Peyer's patch (tissue), 4 donors: ENCODE results near the gene MYOZ3.

Source experiments
- POLR2A ChIP-seq, 2 donors: fragments of 450-650 bp; IDR thresholded peaks; one replicate each; pipeline ENCODE4 v1.5.1; 2017; ENCODE audit warnings: antibody characterized with exemption in 2 of 2, mild to moderate bottlenecking in 2 of 2, moderate library complexity in 2 of 2
- TF ChIP-seq, protein P1 (sequence below), 6 experiments: fragments of 450-650 bp in 4 of 6; fragments of 200-600 bp in 2 of 6; sonication (generic) in 1 of 6; IDR thresholded peaks; one replicate each; pipeline ENCODE4 v1.5.1; 2017 to 2019; ENCODE audit warnings: antibody characterized with exemption in 6 of 6, mild to moderate bottlenecking in 3 of 6, moderate library complexity in 1 of 6

DNA sequence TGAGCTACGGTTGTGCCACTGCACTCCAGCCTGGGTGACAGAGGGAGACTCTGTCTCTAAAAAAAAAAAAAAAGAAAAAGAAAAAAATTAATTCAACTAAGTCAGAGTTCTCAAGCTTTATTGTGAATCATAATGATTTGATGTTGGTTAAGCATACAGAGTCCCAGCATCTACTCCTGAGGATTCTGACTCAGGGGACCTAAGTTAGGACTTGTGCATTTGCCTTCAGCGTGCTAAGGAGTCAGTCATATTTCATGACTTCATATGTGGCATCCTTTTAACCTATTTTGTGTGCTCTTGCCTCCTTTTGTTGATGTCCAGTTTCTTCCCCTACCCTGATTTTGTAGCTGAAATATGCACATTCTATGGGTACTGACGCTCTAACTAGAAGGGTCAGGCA, 2.9 kb downstream of the MYOZ3 start:
- TF ChIP-seq, protein P1, sequence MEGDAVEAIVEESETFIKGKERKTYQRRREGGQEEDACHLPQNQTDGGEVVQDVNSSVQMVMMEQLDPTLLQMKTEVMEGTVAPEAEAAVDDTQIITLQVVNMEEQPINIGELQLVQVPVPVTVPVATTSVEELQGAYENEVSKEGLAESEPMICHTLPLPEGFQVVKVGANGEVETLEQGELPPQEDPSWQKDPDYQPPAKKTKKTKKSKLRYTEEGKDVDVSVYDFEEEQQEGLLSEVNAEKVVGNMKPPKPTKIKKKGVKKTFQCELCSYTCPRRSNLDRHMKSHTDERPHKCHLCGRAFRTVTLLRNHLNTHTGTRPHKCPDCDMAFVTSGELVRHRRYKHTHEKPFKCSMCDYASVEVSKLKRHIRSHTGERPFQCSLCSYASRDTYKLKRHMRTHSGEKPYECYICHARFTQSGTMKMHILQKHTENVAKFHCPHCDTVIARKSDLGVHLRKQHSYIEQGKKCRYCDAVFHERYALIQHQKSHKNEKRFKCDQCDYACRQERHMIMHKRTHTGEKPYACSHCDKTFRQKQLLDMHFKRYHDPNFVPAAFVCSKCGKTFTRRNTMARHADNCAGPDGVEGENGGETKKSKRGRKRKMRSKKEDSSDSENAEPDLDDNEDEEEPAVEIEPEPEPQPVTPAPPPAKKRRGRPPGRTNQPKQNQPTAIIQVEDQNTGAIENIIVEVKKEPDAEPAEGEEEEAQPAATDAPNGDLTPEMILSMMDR (IDR thresholded peaks at IDR 0.05) = no peak
- TF ChIP-seq POLR2A (IDR thresholded peaks at IDR 0.05) = no peak
